Measurements from ENCODE around the gene EID3. TPM values are rescaled to one million over a fixed set of nuclear protein-coding genes. Genes with fewer than 3 reads are reported as not detected.

EID3 gene
- total and polyA plus RNA-seq, 2 of the 8 experiments (the other 6 are each of a cell fraction or from before 2014, with no cell fraction given): 1.2 to 2.8 TPM

GRCh38 chr12:104272938-104273337, 30.6 kb upstream of the EID3 start:
- Histone ChIP-seq H2AFZ (ENCODE audit: low read length) (no peak overlapping the region), H3K9me3 (ENCODE audit: insufficient read depth in 2 of 2, low read depth in 1 of 2, low read length in 1 of 2) (no peaks in the 10 kb centered on the region), H3K4me1 (replicated peaks in 1 of 4; ENCODE audit: control insufficient read depth in 3 of 4, insufficient read depth in 4 of 4, low read length in 3 of 4) (no peaks in the 10 kb centered on the region), H3K23me2 (ENCODE audit: low read depth, low read length) (no peaks in the 10 kb centered on the region), H2BK20ac (ENCODE audit: low read length) (no peak overlapping the region), H3K4me3 (ENCODE audit: extremely low read depth in 1 of 4, insufficient read depth in 2 of 4, low read depth in 3 of 4, low read length in 4 of 4) (no peak overlapping the region), H3K18ac (ENCODE audit: extremely low read depth, low read length) (no peak overlapping the region), H3K14ac (ENCODE audit: insufficient read length) (no peak overlapping the region), H3K56ac (replicated peaks; ENCODE audit: insufficient read length, low read depth, low read length) (no peak overlapping the region), H2BK5ac (ENCODE audit: low read depth, low read length) (no peak overlapping the region), H3K9ac (replicated peaks in 1 of 4; ENCODE audit: extremely low read depth in 1 of 4, low read depth in 3 of 4, low read length in 3 of 4) (no peak overlapping the region), H3K4ac (replicated peaks; ENCODE audit: insufficient read length, low read depth, low read length) (no peak overlapping the region), H3K27me3 (replicated peaks in 1 of 4; ENCODE audit: control insufficient read depth in 3 of 4, extremely low read depth in 1 of 4, insufficient read depth in 3 of 4, low read length in 3 of 4) (no peaks in the 10 kb centered on the region), H2BK12ac (ENCODE audit: low read depth, low read length) (no peak overlapping the region), H4K8ac (ENCODE audit: extremely low read depth, insufficient read depth, low read length) (no peak overlapping the region), H3K79me1 (ENCODE audit: low read depth, low read length) (no peaks in the 10 kb centered on the region), H2BK15ac (ENCODE audit: low read length) (no peak overlapping the region), H2AK5ac (ENCODE audit: low read depth, low read length) (no peak overlapping the region), H2BK120ac (replicated peaks; ENCODE audit: low read depth, low read length) (no peak overlapping the region), H3K23ac (ENCODE audit: insufficient read length) (no peak overlapping the region), H4K5ac (ENCODE audit: insufficient read length, low read depth, low read length) (no peak overlapping the region), H3K36me3 (ENCODE audit: control insufficient read depth in 2 of 4, insufficient read depth in 4 of 4, low read length in 3 of 4) (no peaks in the 10 kb centered on the region), H3K4me2 (ENCODE audit: insufficient read depth in 1 of 2, low read depth in 2 of 2, low read length in 2 of 2) (no peak overlapping the region), H3K79me2 (ENCODE audit: control insufficient read depth in 1 of 2, insufficient read depth in 2 of 2, low read length in 2 of 2) (no peaks in the 10 kb centered on the region), H4K20me1 (replicated peaks in 1 of 2; ENCODE audit: control insufficient read depth in 1 of 2, insufficient read depth in 2 of 2, low read length in 2 of 2) (no peaks in the 10 kb centered on the region), H4K91ac (replicated peaks; ENCODE audit: insufficient read length, low read length) (no peak overlapping the region), H3K27ac (ENCODE audit: low read depth, low read length) (no peak overlapping the region)
- DNase-seq (ENCODE audit: low read depth in 1 of 2, low spot score in 2 of 2): no peak
- 99% methylated on average over 11 of the region's 11 CpGs; no CpG with 5 or more reads in 1 of the 2 experiments for WGBS, 2 experiments (ENCODE audit: extremely low coverage in 1 of 2, insufficient coverage in 1 of 2, insufficient read length in 1 of 2, insufficient replicate concordance in 2 of 2, low coverage in 1 of 2, low lambda C conversion rate in 2 of 2, missing lambda C conversion rate in 1 of 2)
- TF ChIP-seq JUN (IDR thresholded peaks at IDR 0.05; ENCODE audit: low read depth, low read length) (no peak), CBX8 (IDR thresholded peaks at IDR 0.05; ENCODE audit: borderline replicate concordance, low read depth, low read length) (no peak), CTBP2 (IDR thresholded peaks at IDR 0.05; ENCODE audit: borderline replicate concordance, insufficient read depth, insufficient read length, low read length) (no peak), RAD21 (IDR thresholded peaks at IDR 0.05 in 1 of 2, conservative IDR thresholded peaks at IDR 0.05 in 1 of 2; ENCODE audit: low read depth in 2 of 2, low read length in 2 of 2) (no peak), SIRT6 (IDR thresholded peaks at IDR 0.05; ENCODE audit: low read length) (no peak), KDM5A (IDR thresholded peaks at IDR 0.05; ENCODE audit: low read length) (no peak), HDAC2 (IDR thresholded peaks at IDR 0.05; ENCODE audit: borderline replicate concordance in 1 of 2, low read depth in 2 of 2, low read length in 2 of 2) (no peak)
- POLR2A ChIA-PET (ENCODE audit: partially characterized antibody): no interaction called here
- no peak for FAIRE-seq
- CTCF ChIA-PET (ENCODE audit: partially characterized antibody): no interaction called here
